ENCODE data around the gene EFNA5.

Gene EFNA5

GRCh38 chr5:107582625-107583024 is 88.1 kb downstream of the EFNA5 start:
- TF ChIP-seq CTCF (IDR thresholded peaks at IDR 0.05; ENCODE audit: low read depth, low read length), result no peak
- DNase-seq (ENCODE audit: extremely low read depth, low read depth), result no peak

GRCh38 chr5:107580889-107581820 is 89.6 kb downstream of the EFNA5 start:
- DNase-seq (ENCODE audit: extremely low read depth, low read depth), result no peak
- TF ChIP-seq CTCF (IDR thresholded peaks at IDR 0.05; ENCODE audit: low read depth, low read length), result no peak

GRCh38 chr5:107578051-107578635 is 92.6 kb downstream of the EFNA5 start:
- no peak for DNase-seq (ENCODE audit: extremely low read depth, low read depth)
- no peak for TF ChIP-seq CTCF (IDR thresholded peaks at IDR 0.05; ENCODE audit: low read depth, low read length)

- TF ChIP-seq CTCF (IDR thresholded peaks at IDR 0.05; ENCODE audit: low read depth, low read length), result no peak
- no peak for DNase-seq (ENCODE audit: extremely low read depth, low read depth)
Measured at GRCh38 chr5:107577394-107577950, 93.3 kb downstream of the EFNA5 start.

- no peak for DNase-seq (ENCODE audit: extremely low read depth, low read depth)
- TF ChIP-seq CTCF (IDR thresholded peaks at IDR 0.05; ENCODE audit: low read depth, low read length), result no peak
Measured at GRCh38 chr5:107576736-107577393, 93.9 kb downstream of the EFNA5 start.

- DNase-seq (ENCODE audit: extremely low read depth, low read depth), result no peak
- TF ChIP-seq CTCF (IDR thresholded peaks at IDR 0.05; ENCODE audit: low read depth, low read length), result no peak
Measured at GRCh38 chr5:107576155-107576554, 94.6 kb downstream of the EFNA5 start.

Data from AG09319 (cell line).